Parathyroid adenoma (tissue), 2 donors: ENCODE measurements around the gene PPARGC1A.
A peak's percentile ranks its signal among the peaks of the same experiment; 100 is the strongest.

Source experiments
- H2AFZ ChIP-seq: fragments of 300-600 bp; sonication (generic); one replicate; pipeline ENCODE4 v1.7.0; 2017; ENCODE audit warnings: antibody characterized with exemption, mild to moderate bottlenecking
- H3K27ac ChIP-seq: fragments of 300-600 bp; sonication (generic); one replicate; pipeline ENCODE4 v1.7.0; 2017
- H3K27me3 ChIP-seq: fragments of 300-600 bp; sonication (generic); one replicate; pipeline ENCODE4 v1.7.0; 2017; ENCODE audit warnings: low read length; ENCODE audit not compliant: control insufficient read depth, insufficient read depth
- H3K36me3 ChIP-seq: fragments of 300-600 bp; sonication (generic); one replicate; pipeline ENCODE4 v1.7.0; 2017; ENCODE audit warnings: low read length; ENCODE audit not compliant: control insufficient read depth, insufficient read depth
- H3K4me1 ChIP-seq: fragments of 300-600 bp; sonication (generic); one replicate; pipeline ENCODE4 v1.7.0; 2017; ENCODE audit warnings: control low read depth
- H3K4me2 ChIP-seq: fragments of 300-600 bp; sonication (generic); one replicate; pipeline ENCODE4 v1.7.0; 2017; ENCODE audit warnings: low read length
- H3K4me3 ChIP-seq: fragments of 300-600 bp; sonication (generic); one replicate; pipeline ENCODE4 v1.7.0; 2017; ENCODE audit warnings: low read depth, low read length
- H3K79me2 ChIP-seq: fragments of 300-600 bp; sonication (generic); one replicate; pipeline ENCODE4 v1.7.0; 2017; ENCODE audit warnings: control low read depth
- H3K9ac ChIP-seq: fragments of 300-600 bp; sonication (generic); one replicate; pipeline ENCODE4 v1.7.0; 2017; ENCODE audit warnings: mild to moderate bottlenecking
- H3K9me3 ChIP-seq: fragments of 300-600 bp; sonication (generic); one replicate; pipeline ENCODE4 v1.7.0; 2017; ENCODE audit warnings: low read length; ENCODE audit not compliant: control insufficient read depth
- CTCF ChIP-seq: fragments of 300-600 bp; sonication (generic); IDR thresholded peaks from one replicate; pipeline ENCODE4 v1.7.0; 2017; ENCODE audit warnings: antibody characterized with exemption, mild to moderate bottlenecking
- donor health status: primary hyperparathyroidism.

The PPARGC1A gene

GRCh38 chr4:23773884-23774636, 115.8 kb downstream of the PPARGC1A start:
- Histone ChIP-seq H3K9ac (no peak overlapping the region), H3K4me2 (peak overlapping the region; percentile 4), H3K27me3 (no peaks in the 10 kb centered on the region), H3K27ac (peak overlapping the region; percentile 84), H3K9me3 (no peaks in the 10 kb centered on the region), H3K79me2 (no peaks in the 10 kb centered on the region), H3K4me3 (no peak overlapping the region), H3K4me1 (peaks cover 44% of the 10 kb centered on the region), H2AFZ (no peak overlapping the region), H3K36me3 (no peaks in the 10 kb centered on the region)
- TF ChIP-seq CTCF = no peak

GRCh38 chr4:23770011-23770410, 119.8 kb downstream of the PPARGC1A start:
- Histone ChIP-seq H3K27ac (peak overlapping the region; percentile 90), H2AFZ (no peak overlapping the region), H3K9ac (no peak overlapping the region)

GRCh38 chr4:23769406-23769805, 120.4 kb downstream of the PPARGC1A start:
- no peak for TF ChIP-seq CTCF
- Histone ChIP-seq H3K27me3 (no peaks in the 10 kb centered on the region), H3K4me3 (no peak overlapping the region)

More at GRCh38 chr4:23770011-23770410, 119.8 kb downstream of the PPARGC1A start:
- Histone ChIP-seq H3K4me3 (no peak overlapping the region), H3K36me3 (peaks cover 3% of the 10 kb centered on the region), H3K27me3 (no peaks in the 10 kb centered on the region), H3K9me3 (no peaks in the 10 kb centered on the region), H3K4me1 (peaks cover 39% of the 10 kb centered on the region), H3K4me2 (peak overlapping the region; percentile 42), H3K79me2 (no peaks in the 10 kb centered on the region)
- TF ChIP-seq CTCF = no peak

GRCh38 chr4:23768541-23768940, 121.3 kb downstream of the PPARGC1A start:
- H3K9ac ChIP-seq = no peak overlapping the region
- no peaks in the 10 kb centered on the region for H3K9me3 ChIP-seq
- no peak overlapping the region for H3K4me3 ChIP-seq
- no peaks in the 10 kb centered on the region for H3K79me2 ChIP-seq
- peaks cover 3% of the 10 kb centered on the region for H3K36me3 ChIP-seq
- TF ChIP-seq CTCF = no peak
- peak overlapping the region; percentile 48 for H3K4me2 ChIP-seq
- H2AFZ ChIP-seq = no peak overlapping the region
- H3K4me1 ChIP-seq = peaks cover 34% of the 10 kb centered on the region
- no peaks in the 10 kb centered on the region for H3K27me3 ChIP-seq
- peak overlapping the region; percentile 90 for H3K27ac ChIP-seq

More at GRCh38 chr4:23769406-23769805, 120.4 kb downstream of the PPARGC1A start:
- Histone ChIP-seq H3K36me3 (peaks cover 3% of the 10 kb centered on the region), H3K9ac (no peak overlapping the region), H3K79me2 (no peaks in the 10 kb centered on the region), H3K27ac (peak overlapping the region; percentile 90), H3K4me1 (peaks cover 35% of the 10 kb centered on the region), H2AFZ (no peak overlapping the region), H3K4me2 (peak overlapping the region; percentile 42), H3K9me3 (no peaks in the 10 kb centered on the region)

- Histone ChIP-seq H3K4me2 (peak overlapping the region; percentile 57), H3K79me2 (no peaks in the 10 kb centered on the region), H3K4me3 (no peak overlapping the region), H3K9me3 (no peaks in the 10 kb centered on the region), H2AFZ (no peak overlapping the region), H3K4me1 (peaks cover 29% of the 10 kb centered on the region), H3K9ac (no peak overlapping the region), H3K27ac (peak overlapping the region; percentile 90), H3K36me3 (peaks cover 3% of the 10 kb centered on the region), H3K27me3 (no peaks in the 10 kb centered on the region)
- no peak for TF ChIP-seq CTCF
Measured at GRCh38 chr4:23766344-23766743, 123.5 kb downstream of the PPARGC1A start.
